HepG2 (cell line): ENCODE data around the gene SNX21.

ENCODE experiments used
- BRF2 ChIP-seq: sonication (generic); formaldehyde crosslinking; IDR thresholded peaks from 2 replicates; pipeline ENCODE4 v1.8.1; 2022; ENCODE audit warnings: mild to moderate bottlenecking, missing genetic modification reagents
- EZH2 ChIP-seq: conservative IDR thresholded peaks from 2 replicates; pipeline ENCODE4 v1.6.1; 2012; ENCODE audit warnings: mild to moderate bottlenecking, low read depth, low read length, moderate library complexity
- RNF2 ChIP-seq: fragments of 450-650 bp; conservative IDR thresholded peaks from 2 replicates; pipeline ENCODE4 v1.6.1; 2016; ENCODE audit warnings: low read depth
- ZNF770 ChIP-seq: sonication (generic); formaldehyde crosslinking; IDR thresholded peaks from 2 replicates; pipeline ENCODE4 v1.5.0; 2020; ENCODE audit warnings: mild to moderate bottlenecking, missing genetic modification reagents

DNA sequence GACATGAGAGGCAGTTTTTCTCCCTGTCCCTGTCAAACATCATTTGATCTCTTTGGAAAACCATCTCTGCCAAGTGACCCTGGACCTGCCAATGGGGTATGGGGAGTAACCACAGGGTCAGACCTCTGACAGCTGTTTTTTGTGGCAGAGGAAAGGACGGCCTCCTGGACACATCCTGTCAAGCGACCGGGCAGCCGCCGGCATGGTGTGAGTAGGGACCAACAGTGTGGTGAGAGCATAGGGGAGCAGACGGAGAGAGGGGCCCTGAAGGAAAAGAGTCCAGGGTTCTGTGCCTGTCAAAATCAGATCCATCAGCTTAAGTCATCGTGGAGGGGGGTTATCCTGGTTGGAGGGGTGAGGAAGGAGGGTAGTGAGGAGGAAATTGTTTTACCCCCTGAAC, 31.7 kb upstream of the SNX21 start:
- no peak for TF ChIP-seq BRF2
- TF ChIP-seq ZNF770 (CRISPR knock-in tag) = no peak
- TF ChIP-seq EZH2 = no peak
- TF ChIP-seq RNF2 = no peak
